ENCODE results near the gene BBX. TPM values are rescaled to one million over a fixed set of nuclear protein-coding genes. Genes with fewer than 3 reads are reported as not detected.

Gene BBX
- total RNA-seq, 1 donor from 2014 or later = 141 TPM

DNA sequence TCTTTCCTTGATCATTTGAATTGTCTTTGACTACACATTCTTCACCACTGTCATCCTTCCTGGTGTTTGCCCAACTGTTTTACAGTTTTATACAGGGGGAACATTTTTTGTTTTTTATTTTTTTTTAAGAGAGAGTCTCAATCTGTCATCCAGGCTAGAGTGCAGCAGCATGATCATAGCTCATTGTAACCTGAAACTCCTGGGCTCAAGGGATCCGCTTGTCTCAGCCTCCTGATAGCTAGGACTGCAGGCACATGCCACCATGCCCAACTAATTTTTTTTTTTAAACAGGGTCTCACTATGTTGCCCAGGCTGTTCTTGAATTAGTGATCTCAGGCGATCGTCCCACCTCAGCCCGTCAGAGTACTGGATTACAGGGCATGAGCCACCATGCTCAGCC is 222.6 kb downstream of the BBX start:
- no peak for DNase-seq (ENCODE audit: low read depth)

DNA sequence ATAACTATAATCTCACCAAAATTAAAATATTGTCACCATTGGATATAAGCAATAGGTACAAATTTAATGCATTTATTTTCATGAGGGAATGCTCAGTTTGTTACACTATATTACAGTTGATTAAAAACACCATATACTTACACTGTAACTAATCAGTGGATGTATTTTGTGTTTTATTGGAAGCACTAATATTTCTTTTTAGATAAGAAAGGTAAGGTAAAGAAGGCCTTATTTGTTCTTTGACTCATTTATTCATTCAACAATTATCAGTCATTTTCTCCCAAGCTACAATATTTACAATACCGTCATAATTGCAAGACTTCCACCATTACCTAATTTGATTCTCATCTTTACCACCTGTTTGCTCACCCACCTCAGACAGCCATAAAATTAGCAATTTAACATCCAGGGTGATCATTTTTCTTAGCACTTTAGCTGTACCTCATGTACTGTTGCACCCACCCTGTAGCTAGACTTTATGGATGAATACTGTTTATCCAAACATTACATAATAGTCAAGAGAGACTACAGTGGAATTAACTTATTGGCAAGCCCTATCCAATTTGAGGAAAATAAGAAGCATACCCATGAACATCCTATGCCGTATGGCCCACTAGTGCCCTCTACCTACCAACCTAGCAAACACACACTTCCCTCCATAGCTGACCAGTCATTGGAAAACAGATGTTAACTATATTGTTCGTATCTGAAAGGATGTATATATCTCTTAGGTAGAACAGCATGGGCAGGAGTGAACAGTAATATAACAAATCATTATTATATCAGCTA is 229.6 kb downstream of the BBX start:
- DNase-seq (ENCODE audit: low read depth) = peak; percentile 48

- DNase-seq (ENCODE audit: low read depth) = peak; percentile 55
Observed at GRCh38 chr3:107753494-107753893, 230.7 kb downstream of the BBX start.

DNA sequence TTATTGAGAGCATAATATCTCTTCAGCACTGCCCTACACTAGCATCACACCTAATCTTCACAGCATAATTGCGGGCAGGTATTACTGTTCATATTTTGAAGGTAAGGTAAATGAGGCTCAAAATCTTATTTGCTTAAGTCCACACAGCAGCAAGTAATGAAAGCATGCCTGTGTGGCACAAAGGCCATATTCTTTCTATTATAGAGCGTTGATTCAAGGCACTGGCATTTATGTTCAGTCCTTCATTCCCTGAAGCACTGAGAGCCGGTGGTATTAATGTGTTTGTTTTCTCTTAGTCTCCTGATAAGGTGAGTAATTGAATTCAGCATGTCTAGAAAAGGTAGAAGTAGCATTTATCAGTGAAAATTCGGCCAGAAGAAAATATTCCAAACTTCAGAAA is 231.2 kb downstream of the BBX start:
- peak; percentile 5 for DNase-seq (ENCODE audit: low read depth)

DNA sequence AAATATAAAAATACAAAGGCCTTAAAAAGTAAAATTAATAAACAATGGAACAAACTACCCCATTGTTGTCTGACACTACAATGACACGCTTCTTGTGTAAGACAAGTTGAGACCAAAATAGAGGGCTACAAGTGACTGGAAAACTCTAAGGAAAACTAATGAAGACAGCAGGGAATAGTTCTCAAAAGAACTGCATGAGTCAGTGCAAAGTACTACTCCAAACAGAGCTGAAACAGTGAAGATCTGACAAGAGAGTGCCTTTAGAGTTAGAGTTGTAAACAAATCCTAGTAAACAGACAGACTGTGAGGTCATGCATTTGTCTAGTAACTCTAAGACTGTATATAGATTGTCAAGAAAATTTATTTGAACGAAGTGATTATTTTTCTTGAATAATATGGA is 233.9 kb downstream of the BBX start:
- DNase-seq (ENCODE audit: low read depth) = no peak

DNA sequence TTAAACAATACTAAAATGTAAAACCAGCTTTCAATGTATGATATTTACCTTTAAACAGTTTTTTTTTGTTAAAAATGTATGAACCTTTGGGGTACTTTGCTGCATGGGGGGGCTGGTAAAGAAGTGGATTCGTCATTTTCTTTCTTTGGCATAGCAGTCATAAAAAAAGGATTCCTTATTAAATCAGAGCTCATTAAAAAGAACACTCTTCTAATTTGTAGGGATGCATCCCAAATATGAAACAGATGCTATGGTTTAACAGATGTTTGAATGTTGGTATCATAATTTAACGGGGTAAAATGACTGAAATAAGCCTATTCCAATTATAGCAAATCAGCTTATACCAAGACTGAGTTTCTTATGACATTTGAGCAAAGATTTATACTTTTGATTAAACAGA is 234.4 kb downstream of the BBX start:
- DNase-seq (ENCODE audit: low read depth) = no peak

GRCh38 chr3:107760144-107760543 is 237.4 kb downstream of the BBX start:
- no peak for DNase-seq (ENCODE audit: low read depth)

DNA sequence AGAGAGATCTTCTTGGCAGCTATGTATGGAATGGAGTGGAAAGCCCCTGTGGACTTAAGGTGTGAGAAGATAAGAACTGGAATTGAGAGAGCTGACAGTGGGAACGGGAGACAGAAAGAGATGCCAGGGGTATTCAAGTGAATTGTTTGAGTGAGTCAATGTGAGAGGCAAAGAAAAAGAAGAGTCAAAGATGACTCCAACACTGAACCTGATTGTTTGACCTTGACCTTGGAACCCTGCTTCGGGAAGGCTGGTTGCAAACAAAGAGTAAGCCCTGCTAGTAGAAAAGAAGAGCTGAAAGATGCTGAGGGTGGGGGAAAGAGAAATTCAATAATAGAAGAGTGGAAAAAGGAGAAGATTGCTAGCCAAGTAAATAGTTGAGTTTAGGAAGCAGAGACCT is 238.6 kb downstream of the BBX start:
- no peak for DNase-seq (ENCODE audit: low read depth)

- no peak for DNase-seq (ENCODE audit: low read depth)
Observed at GRCh38 chr3:107765524-107765923, 242.8 kb downstream of the BBX start.

DNA sequence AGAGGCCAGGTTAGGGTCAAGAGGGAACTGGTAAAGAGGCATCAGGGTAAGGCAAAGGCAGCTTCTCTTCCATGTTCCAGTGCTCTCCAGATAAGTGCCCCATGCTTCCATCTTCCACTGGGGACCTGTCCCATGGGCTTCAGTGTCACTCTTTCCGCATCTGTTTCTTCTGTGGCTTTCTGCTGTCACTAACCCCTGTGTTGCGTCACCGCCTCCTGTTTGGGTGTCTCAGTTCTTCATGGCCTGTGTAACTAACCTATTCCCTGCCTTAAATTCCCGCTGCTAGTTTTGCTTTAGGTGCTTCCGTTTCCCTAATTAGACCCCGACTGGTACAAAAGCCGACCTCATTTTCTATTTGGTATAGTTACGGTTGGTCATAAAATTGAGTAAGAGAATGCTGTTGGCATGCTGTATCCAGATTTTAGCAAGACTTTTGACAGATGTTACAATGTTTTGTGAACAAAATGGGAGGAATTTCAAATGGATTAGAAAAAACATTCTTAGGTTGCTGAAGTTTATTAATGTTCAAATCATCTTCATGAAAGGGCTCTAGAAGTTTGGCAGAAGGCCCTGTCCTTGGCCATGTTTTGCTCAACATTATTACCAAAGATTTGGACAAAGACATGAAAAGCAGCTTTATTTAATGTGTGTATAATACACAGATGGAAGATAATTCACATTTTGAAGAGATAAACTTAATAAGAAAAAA is 245.3 kb downstream of the BBX start:
- no peak for DNase-seq (ENCODE audit: low read depth)

GRCh38 chr3:107769882-107770281 is 247.1 kb downstream of the BBX start:
- DNase-seq (ENCODE audit: low read depth) = no peak

DNA sequence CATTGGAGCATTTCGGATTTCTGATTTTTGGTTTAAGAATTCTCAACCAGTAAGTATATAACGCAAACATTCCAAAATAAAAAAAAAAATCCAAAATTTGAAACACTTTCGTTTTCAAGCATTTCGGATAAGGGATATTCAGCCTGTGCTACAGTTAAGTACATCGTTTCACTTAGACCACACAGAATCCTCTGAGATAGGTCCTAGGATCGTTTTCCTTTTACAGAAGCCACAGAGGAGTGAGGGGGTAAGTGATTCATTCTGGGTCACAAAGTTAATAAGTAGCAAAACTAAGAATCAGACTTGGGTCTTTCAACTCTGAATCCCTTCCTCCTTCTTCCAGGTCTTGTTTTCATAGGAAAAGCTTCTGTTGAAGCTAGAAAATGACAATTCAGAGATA is 249.3 kb downstream of the BBX start:
- DNase-seq (ENCODE audit: low read depth) = peak; percentile 97

DNA sequence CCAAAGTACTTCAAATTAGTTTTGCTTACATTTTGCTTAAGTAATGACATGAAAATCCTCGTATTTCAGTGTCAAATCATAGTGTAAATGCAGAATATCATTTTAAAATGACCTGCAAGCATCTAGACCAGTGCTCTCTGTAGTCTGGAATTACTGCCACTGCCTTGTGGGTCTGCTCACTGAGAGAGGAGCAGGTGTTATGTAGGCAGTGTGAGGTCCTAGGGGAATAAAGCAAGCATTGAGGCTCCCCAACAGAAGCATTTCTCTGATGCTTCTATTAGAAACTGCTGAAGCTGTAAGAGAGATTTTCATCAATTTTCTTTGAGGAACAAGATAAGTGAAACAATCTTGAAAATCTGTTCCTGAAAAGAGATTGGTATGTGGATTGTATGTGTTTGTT is 253.2 kb downstream of the BBX start:
- no peak for DNase-seq (ENCODE audit: low read depth)

DNA sequence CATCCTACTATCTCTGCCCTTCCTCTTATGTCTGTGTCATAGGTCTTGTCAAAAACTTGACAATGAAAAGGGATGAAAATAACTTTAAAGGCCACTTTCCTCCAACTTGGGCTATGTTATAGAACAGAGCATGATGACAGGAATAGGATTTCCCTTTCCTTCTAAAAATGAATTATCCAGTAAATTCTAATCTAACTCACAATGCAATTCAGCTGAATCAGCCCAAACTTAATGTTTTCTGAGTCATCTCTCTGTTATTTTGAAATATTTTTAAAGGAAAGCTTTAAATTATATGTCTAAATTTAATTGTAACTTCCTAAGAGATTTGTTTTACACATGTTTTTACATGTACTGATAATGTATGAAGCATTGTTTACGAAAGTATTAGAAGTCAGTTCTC is 258.5 kb downstream of the BBX start:
- DNase-seq (ENCODE audit: low read depth) = no peak

GRCh38 chr3:107782054-107782453 is 259.3 kb downstream of the BBX start:
- DNase-seq (ENCODE audit: low read depth) = no peak

DNA sequence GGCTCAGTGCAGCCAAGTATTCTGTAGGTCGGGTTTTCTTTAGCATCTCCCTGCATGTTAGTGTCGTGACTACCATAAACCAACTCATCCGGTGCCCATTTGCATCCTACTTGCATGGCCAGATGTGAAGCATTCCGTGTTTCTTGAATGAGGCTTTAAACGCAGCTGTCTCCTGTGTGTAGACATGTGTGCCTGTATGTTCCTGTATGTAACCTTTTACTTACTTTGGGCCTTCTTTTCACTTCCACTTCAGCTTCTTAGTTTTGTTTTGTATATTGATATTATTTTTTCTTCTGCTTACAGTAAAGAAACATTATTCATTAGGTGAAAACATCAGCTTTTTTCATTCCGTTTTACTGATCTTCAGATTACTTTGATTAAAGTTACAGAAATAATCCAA is 267.9 kb downstream of the BBX start:
- no peak for DNase-seq (ENCODE audit: low read depth)

- DNase-seq (ENCODE audit: low read depth) = no peak
Observed at GRCh38 chr3:107791027-107791426, 268.3 kb downstream of the BBX start.

- DNase-seq (ENCODE audit: low read depth) = no peak
Observed at GRCh38 chr3:107791450-107791849, 268.7 kb downstream of the BBX start.

DNA sequence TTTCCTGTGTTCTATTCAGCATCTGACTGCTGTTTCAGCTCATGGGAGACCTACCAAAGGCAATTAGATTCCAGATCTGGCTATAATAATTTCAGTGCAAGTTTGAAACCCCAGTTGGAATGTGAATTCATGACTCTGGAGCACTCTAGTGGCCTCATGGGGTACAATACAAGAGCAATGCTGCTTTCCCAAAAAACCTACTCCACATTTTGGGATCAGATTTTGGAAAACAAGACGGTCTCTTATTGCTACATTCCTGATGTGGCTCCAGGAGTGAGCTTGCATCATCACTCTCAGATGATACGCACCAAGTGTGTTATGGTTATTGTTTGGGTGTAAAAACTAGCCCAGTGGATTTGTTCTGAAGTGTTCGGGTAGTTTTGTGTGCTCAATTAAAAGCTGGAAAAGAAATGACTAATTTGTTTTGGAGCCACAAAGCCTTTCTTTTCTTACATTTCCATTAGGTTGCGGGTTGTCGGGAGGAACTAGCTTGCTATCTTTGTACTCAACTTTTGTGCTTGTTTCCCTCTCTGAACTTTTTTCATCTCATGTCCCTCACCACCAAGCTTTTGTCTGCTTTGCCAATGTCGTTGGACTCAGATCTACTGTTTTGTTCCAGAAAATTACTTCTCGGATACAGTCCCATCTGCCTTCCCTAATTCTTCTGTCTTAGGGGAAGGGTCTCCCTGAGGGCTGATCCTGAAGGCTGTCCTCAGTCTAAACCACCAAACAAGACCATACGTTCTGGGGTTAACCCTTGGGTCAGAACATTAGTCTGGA is 272.1 kb downstream of the BBX start:
- DNase-seq (ENCODE audit: low read depth) = peak; percentile 18

DNA sequence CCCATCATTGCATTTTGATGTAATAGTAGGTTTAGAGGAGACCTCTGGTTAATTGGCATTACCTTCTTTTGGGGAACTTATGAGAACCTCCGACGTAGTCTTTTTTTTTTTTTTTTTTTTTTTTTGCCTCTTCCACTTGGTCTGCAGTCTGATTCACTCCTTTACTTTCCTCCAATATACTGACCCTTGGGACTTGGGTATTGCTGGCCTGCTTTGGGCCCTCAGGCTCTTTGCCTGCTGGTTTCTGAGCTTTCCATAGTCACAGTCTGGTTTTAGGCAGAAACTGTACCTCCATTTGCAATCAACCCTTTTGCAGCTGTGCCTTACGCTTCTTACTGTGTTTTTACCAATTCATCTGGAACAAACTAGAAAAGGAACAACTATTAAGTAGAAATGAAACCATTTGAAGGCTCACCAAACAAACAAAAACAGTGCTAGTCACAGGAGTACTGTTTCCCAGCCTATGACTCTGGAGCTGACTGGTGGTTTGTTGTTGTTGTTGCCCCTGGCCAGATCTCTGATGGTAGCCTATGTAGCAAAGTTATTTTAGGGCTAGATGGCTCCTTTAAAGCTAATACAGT is 272.8 kb downstream of the BBX start:
- peak; percentile 92 for DNase-seq (ENCODE audit: low read depth)

GRCh38 chr3:107796791-107797190 is 274.0 kb downstream of the BBX start:
- DNase-seq (ENCODE audit: low read depth) = peak; percentile 92

DNA sequence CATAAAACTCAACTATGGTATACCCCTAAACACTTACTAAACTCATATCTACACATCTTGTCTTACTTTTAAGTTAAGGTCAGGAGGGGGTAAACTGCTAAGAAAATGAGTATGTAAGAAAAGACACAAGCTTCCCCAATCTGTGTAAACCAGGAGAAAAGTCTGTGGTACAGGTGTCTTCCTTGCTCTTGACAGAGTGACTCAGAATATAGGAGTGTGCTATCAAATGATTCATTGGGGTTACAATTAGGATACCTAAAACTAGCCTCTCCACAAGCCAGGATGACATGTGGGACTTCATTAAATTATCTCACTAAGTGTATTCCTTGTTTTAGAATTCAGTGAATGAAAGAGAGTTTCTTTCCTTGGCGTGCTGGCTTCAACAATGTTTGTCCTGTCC is 274.8 kb downstream of the BBX start:
- no peak for DNase-seq (ENCODE audit: low read depth)

Data from renal cortical epithelial cell (primary cell).